ENCODE results near the gene KIF3B.
A peak's percentile ranks its signal among the peaks of the same experiment; 100 is the strongest.

The KIF3B gene

DNA sequence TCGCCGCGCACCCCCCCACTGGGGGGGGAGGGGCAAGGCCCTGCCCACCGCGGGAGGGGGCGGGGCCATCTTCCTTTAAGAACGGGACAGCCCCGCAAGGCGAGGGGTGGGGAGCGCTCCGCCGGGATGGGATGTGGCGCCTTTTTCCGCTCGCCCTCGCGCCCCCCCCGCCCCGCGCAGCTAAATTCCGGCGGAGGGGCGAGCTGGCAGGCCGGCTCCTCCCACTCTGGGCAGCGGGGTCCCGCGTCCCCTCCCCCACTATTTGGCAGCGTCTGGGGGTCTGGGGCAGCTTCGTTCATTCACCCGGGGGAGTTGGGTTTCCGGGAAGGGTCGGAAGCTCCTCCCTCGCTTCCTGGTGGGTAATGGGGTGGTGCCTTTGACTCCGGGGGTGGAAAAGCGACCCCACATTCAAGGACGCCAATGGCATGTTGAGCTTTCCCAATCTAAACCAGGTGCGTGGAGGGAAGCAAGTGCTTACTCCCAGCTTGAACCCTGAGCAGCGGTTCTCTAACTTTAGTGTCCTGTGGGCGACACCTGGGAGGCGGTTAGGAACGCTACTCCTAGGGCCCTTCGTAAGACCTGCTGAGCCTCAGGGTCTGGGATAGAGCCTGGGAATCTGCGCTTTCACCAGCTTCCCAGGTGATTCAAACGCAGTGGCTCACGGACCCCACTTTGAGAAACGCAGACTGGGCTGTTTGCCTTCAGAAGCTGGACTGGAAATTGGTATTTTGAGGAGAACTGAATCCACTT is 81.6 kb downstream of the KIF3B start:
- peak overlapping the region; percentile 83 for H3K27ac ChIP-seq (replicated peaks)
- H3K27me3 ChIP-seq (ENCODE audit: insufficient read depth, poor library complexity, severe bottlenecking), result no peaks in the 10 kb centered on the region
- TF ChIP-seq SPI1 (IDR thresholded peaks at IDR 0.05; ENCODE audit: borderline replicate concordance, low read depth) (no peak), POLR2AphosphoS5 (IDR thresholded peaks at IDR 0.05; ENCODE audit: low read depth) (no peak), GABPA (IDR thresholded peaks at IDR 0.05; ENCODE audit: low read depth) (no peak)
- TF ChIP-seq, protein P1, sequence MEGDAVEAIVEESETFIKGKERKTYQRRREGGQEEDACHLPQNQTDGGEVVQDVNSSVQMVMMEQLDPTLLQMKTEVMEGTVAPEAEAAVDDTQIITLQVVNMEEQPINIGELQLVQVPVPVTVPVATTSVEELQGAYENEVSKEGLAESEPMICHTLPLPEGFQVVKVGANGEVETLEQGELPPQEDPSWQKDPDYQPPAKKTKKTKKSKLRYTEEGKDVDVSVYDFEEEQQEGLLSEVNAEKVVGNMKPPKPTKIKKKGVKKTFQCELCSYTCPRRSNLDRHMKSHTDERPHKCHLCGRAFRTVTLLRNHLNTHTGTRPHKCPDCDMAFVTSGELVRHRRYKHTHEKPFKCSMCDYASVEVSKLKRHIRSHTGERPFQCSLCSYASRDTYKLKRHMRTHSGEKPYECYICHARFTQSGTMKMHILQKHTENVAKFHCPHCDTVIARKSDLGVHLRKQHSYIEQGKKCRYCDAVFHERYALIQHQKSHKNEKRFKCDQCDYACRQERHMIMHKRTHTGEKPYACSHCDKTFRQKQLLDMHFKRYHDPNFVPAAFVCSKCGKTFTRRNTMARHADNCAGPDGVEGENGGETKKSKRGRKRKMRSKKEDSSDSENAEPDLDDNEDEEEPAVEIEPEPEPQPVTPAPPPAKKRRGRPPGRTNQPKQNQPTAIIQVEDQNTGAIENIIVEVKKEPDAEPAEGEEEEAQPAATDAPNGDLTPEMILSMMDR (IDR thresholded peaks at IDR 0.05; ENCODE audit: insufficient read depth, low read length), result no peak
- TF ChIP-seq, protein P2, sequence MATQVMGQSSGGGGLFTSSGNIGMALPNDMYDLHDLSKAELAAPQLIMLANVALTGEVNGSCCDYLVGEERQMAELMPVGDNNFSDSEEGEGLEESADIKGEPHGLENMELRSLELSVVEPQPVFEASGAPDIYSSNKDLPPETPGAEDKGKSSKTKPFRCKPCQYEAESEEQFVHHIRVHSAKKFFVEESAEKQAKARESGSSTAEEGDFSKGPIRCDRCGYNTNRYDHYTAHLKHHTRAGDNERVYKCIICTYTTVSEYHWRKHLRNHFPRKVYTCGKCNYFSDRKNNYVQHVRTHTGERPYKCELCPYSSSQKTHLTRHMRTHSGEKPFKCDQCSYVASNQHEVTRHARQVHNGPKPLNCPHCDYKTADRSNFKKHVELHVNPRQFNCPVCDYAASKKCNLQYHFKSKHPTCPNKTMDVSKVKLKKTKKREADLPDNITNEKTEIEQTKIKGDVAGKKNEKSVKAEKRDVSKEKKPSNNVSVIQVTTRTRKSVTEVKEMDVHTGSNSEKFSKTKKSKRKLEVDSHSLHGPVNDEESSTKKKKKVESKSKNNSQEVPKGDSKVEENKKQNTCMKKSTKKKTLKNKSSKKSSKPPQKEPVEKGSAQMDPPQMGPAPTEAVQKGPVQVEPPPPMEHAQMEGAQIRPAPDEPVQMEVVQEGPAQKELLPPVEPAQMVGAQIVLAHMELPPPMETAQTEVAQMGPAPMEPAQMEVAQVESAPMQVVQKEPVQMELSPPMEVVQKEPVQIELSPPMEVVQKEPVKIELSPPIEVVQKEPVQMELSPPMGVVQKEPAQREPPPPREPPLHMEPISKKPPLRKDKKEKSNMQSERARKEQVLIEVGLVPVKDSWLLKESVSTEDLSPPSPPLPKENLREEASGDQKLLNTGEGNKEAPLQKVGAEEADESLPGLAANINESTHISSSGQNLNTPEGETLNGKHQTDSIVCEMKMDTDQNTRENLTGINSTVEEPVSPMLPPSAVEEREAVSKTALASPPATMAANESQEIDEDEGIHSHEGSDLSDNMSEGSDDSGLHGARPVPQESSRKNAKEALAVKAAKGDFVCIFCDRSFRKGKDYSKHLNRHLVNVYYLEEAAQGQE (IDR thresholded peaks at IDR 0.05; ENCODE audit: insufficient replicate concordance, low read depth), result no peak
- H3K4me3 ChIP-seq (replicated peaks; ENCODE audit: insufficient read depth, low read length), result peak overlapping the region; percentile 97
- DNase-seq (ENCODE audit: low read depth in 1 of 2, low spot score in 1 of 2), result peak; percentile 50 to 54

DNA sequence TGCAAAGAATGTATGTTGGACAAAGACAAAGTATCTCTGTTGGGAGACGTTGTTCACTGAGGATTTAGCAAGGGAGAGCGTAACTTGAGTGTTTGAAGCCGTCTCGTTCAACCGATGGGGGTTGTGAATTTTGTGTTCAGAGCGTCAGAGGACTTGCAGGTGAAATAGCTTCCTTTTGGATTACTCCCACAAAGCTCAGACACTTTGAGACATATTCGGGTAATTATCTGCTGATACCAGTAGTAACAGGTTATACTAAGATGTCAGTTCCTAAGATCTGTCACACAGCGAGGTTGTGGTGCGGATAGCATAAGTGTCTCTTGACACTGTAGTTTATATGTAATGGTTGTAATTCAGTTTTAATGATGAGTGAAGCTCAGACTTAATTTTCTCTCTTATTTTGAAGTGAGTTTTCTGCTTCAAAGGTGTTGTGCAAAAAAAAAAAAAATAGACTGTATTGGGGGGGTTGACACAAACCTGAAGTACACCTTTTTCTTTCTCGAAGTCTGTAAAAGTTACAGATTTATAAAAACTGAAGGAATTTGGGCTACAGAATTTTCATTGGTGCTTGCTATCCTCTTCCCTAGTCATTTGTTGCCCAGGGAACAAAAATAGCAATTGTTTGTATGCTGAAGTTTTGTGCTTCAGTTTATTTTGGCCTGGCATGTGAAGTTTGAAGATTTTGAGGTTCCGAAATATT is 82.3 kb downstream of the KIF3B start:
- H3K27me3 ChIP-seq (ENCODE audit: insufficient read depth, poor library complexity, severe bottlenecking), result no peaks in the 10 kb centered on the region
- no peak for DNase-seq (ENCODE audit: low read depth in 1 of 2, low spot score in 1 of 2)
- H3K27ac ChIP-seq (replicated peaks), result peak overlapping the region; percentile 83
- peak overlapping the region; percentile 97 for H3K4me3 ChIP-seq (replicated peaks; ENCODE audit: insufficient read depth, low read length)
- TF ChIP-seq, protein P1 (IDR thresholded peaks at IDR 0.05; ENCODE audit: insufficient read depth, low read length), result no peak
- TF ChIP-seq GABPA (IDR thresholded peaks at IDR 0.05; ENCODE audit: low read depth), result no peak
- TF ChIP-seq, protein P2 (IDR thresholded peaks at IDR 0.05; ENCODE audit: insufficient replicate concordance, low read depth), result no peak
- TF ChIP-seq POLR2AphosphoS5 (IDR thresholded peaks at IDR 0.05; ENCODE audit: low read depth), result no peak
- TF ChIP-seq SPI1 (IDR thresholded peaks at IDR 0.05; ENCODE audit: borderline replicate concordance, low read depth), result no peak

DNA sequence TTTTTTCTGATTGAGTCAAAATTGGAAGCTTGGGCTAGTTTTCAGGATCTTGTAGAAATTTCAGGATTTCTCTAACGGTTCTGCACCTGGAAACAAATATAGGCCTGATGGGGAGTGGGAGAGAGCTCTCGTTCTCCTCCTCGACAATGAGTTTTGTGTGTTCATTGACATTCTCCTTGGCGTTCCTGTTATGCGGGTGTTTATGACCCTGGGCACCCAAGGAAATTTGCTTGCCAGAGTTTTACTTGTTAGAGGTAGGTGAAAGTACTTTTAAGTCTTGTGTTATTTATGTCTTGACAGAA is 82.8 kb downstream of the KIF3B start:
- H3K27ac ChIP-seq (replicated peaks), result peak overlapping the region; percentile 83
- DNase-seq (ENCODE audit: low read depth in 1 of 2, low spot score in 1 of 2), result no peak
- no peaks in the 10 kb centered on the region for H3K27me3 ChIP-seq (ENCODE audit: insufficient read depth, poor library complexity, severe bottlenecking)
- no peak for TF ChIP-seq GABPA (IDR thresholded peaks at IDR 0.05; ENCODE audit: low read depth)
- TF ChIP-seq, protein P1 (IDR thresholded peaks at IDR 0.05; ENCODE audit: insufficient read depth, low read length), result no peak
- no peak for TF ChIP-seq SPI1 (IDR thresholded peaks at IDR 0.05; ENCODE audit: borderline replicate concordance, low read depth)
- TF ChIP-seq POLR2AphosphoS5 (IDR thresholded peaks at IDR 0.05; ENCODE audit: low read depth), result no peak
- TF ChIP-seq, protein P2 (IDR thresholded peaks at IDR 0.05; ENCODE audit: insufficient replicate concordance, low read depth), result no peak
- peak overlapping the region; percentile 97 for H3K4me3 ChIP-seq (replicated peaks; ENCODE audit: insufficient read depth, low read length)

Measured in HL-60 (cell line).